AG04450 (cell line): Measurements from ENCODE around the gene TRIM7. TPM values are rescaled to one million over a fixed set of nuclear protein-coding genes. Genes with fewer than 3 reads are reported as not detected.
"Not testable (repeated sequence)": the region's sequence is repeated elsewhere in the genome, so short reads cannot be mapped to it uniquely, and the experiment has no call there.

Source experiments
- CTCF ChIA-PET: fragments of 300-600, 350-600 bp; formaldehyde crosslinking; extraction: SDS; loops from one replicate; lab custom pipeline; 2022; ENCODE audit warnings: antibody characterized with exemption, inconsistent platforms; lab: Charles Lee
- POLR2A ChIA-PET: fragments of 350-600 bp; formaldehyde crosslinking; extraction: SDS; loops from one replicate; lab custom pipeline; 2021; ENCODE audit warnings: antibody characterized with exemption, inconsistent platforms; lab: Yijun Ruan, JAX
- DNase-seq: peaks from one replicate; pipeline ENCODE4 v3.0.0-alpha.2; 2011; ENCODE audit warnings: low read depth, low spot score
- H3K27ac ChIP-seq: one replicate; pipeline ENCODE4 v1.5.1; 2012; ENCODE audit warnings: low read depth, low read length, control low read depth
- H3K27me3 ChIP-seq: one replicate; pipeline ENCODE4 v1.6.0; 2012; ENCODE audit warnings: low read length; ENCODE audit not compliant: control insufficient read depth, insufficient read depth
- H3K4me3 ChIP-seq: 2 replicates; pipeline ENCODE4 v1.5.1; 2011; ENCODE audit warnings: mild to moderate bottlenecking, low read depth, low read length, control low read depth
- H3K9me3 ChIP-seq: 2 replicates; pipeline ENCODE4 v1.5.1; 2012; ENCODE audit warnings: low read length; ENCODE audit not compliant: control insufficient read depth, insufficient read depth
- CTCF ChIP-seq: IDR thresholded peaks from 2 replicates; pipeline ENCODE4 v1.5.1; 2011; ENCODE audit warnings: low read depth, low read length, control low read depth, inconsistent platforms
- polyA plus RNA-seq: library from polyadenylated mRNA; depleted of rRNA; stranded (reverse); fragments of >200 nt; gene quantifications from 2 replicates; pipeline ENCODE4 v1.2.3, GENCODE V29; 2011

The TRIM7 gene
- polyA plus RNA-seq, 1 experiment = 1.1 TPM

GRCh38 chr5:181153814-181154213, 51.2 kb downstream of the TRIM7 start:
- CTCF ChIA-PET = no interaction called here
- DNase-seq = no peak
- no peak for TF ChIP-seq CTCF

GRCh38 chr5:181152406-181152805, 52.6 kb downstream of the TRIM7 start:
- DNase-seq = peak; percentile 41
- POLR2A ChIA-PET = no interaction called here
- no peak for TF ChIP-seq CTCF
- CTCF ChIA-PET = interaction anchor here (0.8 to 1.4 kb wide), 2 partner anchors 14 to 32 kb away, joined by 3 read pairs; no protein-coding TSS in a partner anchor
- Histone ChIP-seq H3K27ac (peak overlapping the region; percentile 52), H3K4me3 (no peak overlapping the region), H3K9me3 (peaks cover 3% of the 10 kb centered on the region; the same call in 1 of the 2 replicates), H3K27me3 (peaks cover 4% of the 10 kb centered on the region)

More at GRCh38 chr5:181153814-181154213, 51.2 kb downstream of the TRIM7 start:
- H3K27me3 ChIP-seq = peaks cover 2% of the 10 kb centered on the region
- H3K9me3 ChIP-seq = peaks cover 3% of the 10 kb centered on the region; the same call in 1 of the 2 replicates
- H3K4me3 ChIP-seq = no peak overlapping the region
- no peak overlapping the region for H3K27ac ChIP-seq
- POLR2A ChIA-PET = no interaction called here

- POLR2A ChIA-PET = no interaction called here
- CTCF ChIA-PET = no interaction called here
These were observed 53.9 kb downstream of the TRIM7 start for GRCh38 chr5:181151146-181151545.

GRCh38 chr5:181149806-181150733, 54.9 kb downstream of the TRIM7 start:
- no peak overlapping the region for H3K4me3 ChIP-seq
- no peak for DNase-seq
- no peak for TF ChIP-seq CTCF
- no peak overlapping the region for H3K27ac ChIP-seq
- ChIA-PET CTCF (no interaction called here), POLR2A (no interaction called here)
- H3K27me3 ChIP-seq = peaks cover 2% of the 10 kb centered on the region
- peaks cover 3% of the 10 kb centered on the region; the same call in 1 of the 2 replicates for H3K9me3 ChIP-seq

More at GRCh38 chr5:181151146-181151545, 53.9 kb downstream of the TRIM7 start:
- Histone ChIP-seq H3K27me3 (peaks cover 2% of the 10 kb centered on the region), H3K4me3 (no peak overlapping the region), H3K9me3 (peaks cover 3% of the 10 kb centered on the region; the same call in 1 of the 2 replicates), H3K27ac (no peak overlapping the region)
- no peak for DNase-seq
- no peak for TF ChIP-seq CTCF

GRCh38 chr5:181149355-181149754, 55.6 kb downstream of the TRIM7 start:
- H3K4me3 ChIP-seq = no peak overlapping the region
- H3K9me3 ChIP-seq = peaks cover 3% of the 10 kb centered on the region; the same call in 1 of the 2 replicates
- TF ChIP-seq CTCF = no peak
- POLR2A ChIA-PET = no interaction called here
- peaks cover 2% of the 10 kb centered on the region for H3K27me3 ChIP-seq
- CTCF ChIA-PET = no interaction called here
- no peak for DNase-seq
- no peak overlapping the region for H3K27ac ChIP-seq

- DNase-seq, POLR2A ChIA-PET, H3K27me3 ChIP-seq, H3K9me3 ChIP-seq, H3K4me3 ChIP-seq, H3K27ac ChIP-seq: not testable (repeated sequence)
- CTCF ChIA-PET = interaction anchor here (0.6 to 0.7 kb wide), 2 partner anchors 13 to 276 kb away, joined by 3 to 6 read pairs; no protein-coding TSS in a partner anchor
These were observed 57.9 kb downstream of the TRIM7 start, which contains the start of gene OR2V2 for GRCh38 chr5:181146927-181147636. Gene OR2V2, plus strand, starts transcription at chr5:181147586. Its CDS starts 7,357 bp downstream, at chr5:181154943.
